SH-SY5Y (cell line): ENCODE measurements around the gene PRRT1B.

Experiments used
- GATA2 ChIP-seq: IDR thresholded peaks from 2 replicates; pipeline ENCODE4 v1.6.1; 2011; ENCODE audit warnings: mild to moderate bottlenecking, low read depth, low read length
- GATA3 ChIP-seq: IDR thresholded peaks from 2 replicates; pipeline ENCODE4 v1.6.1; 2011; ENCODE audit warnings: low read depth, mild to moderate bottlenecking, low read length, moderate library complexity

DNA sequence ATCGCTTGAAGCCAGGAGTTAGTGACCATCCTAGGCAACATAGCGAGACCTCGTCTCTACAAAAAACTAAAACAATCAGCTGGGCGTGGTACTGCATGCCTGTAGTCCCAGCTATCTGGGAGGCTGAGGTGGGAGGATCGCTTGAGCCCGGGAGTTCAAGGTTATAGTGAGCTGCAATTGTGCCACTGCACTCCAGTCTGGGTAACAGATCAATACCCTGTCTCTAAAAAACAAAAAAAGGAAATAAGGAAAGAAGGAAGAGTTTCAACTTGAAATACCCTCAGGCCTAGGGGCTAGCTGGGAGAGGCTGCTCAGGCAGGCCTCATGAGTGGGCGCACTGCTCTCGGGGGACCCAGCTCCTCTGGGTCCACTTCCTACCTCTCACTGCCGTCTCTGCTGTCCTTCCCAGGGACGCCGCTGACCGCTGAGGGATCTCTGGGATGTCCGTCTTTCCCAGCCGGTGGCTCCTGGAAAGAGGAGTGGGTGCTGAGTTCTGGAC lies 56.4 kb downstream of the PRRT1B start:
- TF ChIP-seq GATA2 (no peak), GATA3 (no peak)
